Measurements from ENCODE around the gene LSAMP. TPM values are rescaled to one million over a fixed set of nuclear protein-coding genes. Genes with fewer than 3 reads are reported as not detected.

LSAMP gene
- total RNA-seq, 1 donor from 2014 or later: 10.2 TPM

DNA sequence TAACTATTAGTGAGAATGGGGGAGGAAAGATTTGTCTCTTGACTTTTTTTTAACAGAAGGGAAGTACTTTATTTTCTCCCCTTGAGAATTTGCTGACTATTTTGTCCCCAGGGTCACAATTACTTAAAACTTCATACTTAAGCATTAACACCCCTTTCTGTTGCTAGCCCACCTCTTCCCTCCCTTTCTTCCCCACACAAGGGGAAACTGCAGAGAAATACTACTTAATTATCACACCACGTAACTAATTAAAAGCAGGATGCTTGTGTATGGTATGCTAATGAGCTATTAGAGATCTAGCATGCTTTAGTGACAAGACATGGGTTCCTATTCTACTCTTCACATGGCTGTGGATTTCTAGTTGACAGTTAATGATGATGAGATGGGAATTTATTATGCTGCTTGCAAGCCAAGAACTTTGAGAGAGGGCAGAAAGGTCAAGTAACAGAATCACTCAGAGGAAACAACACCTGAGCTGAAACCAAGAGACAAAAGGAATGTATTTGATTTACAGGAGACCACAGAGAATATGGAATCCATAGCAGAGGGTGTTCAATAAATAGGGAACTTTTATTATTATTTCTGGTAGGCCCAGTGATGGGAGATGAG, 179.2 kb downstream of the LSAMP start:
- no peak for DNase-seq (ENCODE audit: low read depth)
- no peak overlapping the region for H3K4me3 ChIP-seq (ENCODE audit: low read depth, low read length)

GRCh38 chr3:116265320-116265695, 180.0 kb downstream of the LSAMP start:
- DNase-seq (ENCODE audit: low read depth): no peak
- Histone ChIP-seq H3K36me3 (ENCODE audit: control insufficient read depth, insufficient read depth, low read length) (no peaks in the 10 kb centered on the region), H3K4me3 (ENCODE audit: low read depth, low read length) (no peak overlapping the region), H3K27me3 (ENCODE audit: control insufficient read depth, insufficient read depth, low read length) (no peaks in the 10 kb centered on the region)
- TF ChIP-seq CTCF (IDR thresholded peaks at IDR 0.05; ENCODE audit: insufficient read depth, low read length, poor library complexity, severe bottlenecking): no peak

More for the DNA sequence above, 179.2 kb downstream of the LSAMP start:
- no peak for TF ChIP-seq CTCF (IDR thresholded peaks at IDR 0.05; ENCODE audit: insufficient read depth, low read length, poor library complexity, severe bottlenecking)
- Histone ChIP-seq H3K27me3 (ENCODE audit: control insufficient read depth, insufficient read depth, low read length) (no peaks in the 10 kb centered on the region), H3K36me3 (ENCODE audit: control insufficient read depth, insufficient read depth, low read length) (no peaks in the 10 kb centered on the region)

- TF ChIP-seq CTCF (IDR thresholded peaks at IDR 0.05; ENCODE audit: insufficient read depth, low read length, poor library complexity, severe bottlenecking): no peak
- no peak overlapping the region for H3K4me3 ChIP-seq (ENCODE audit: low read depth, low read length)
- no peaks in the 10 kb centered on the region for H3K36me3 ChIP-seq (ENCODE audit: control insufficient read depth, insufficient read depth, low read length)
- no peaks in the 10 kb centered on the region for H3K27me3 ChIP-seq (ENCODE audit: control insufficient read depth, insufficient read depth, low read length)
- DNase-seq (ENCODE audit: low read depth): no peak
These were observed 180.6 kb downstream of the LSAMP start for GRCh38 chr3:116264546-116265319.

DNA sequence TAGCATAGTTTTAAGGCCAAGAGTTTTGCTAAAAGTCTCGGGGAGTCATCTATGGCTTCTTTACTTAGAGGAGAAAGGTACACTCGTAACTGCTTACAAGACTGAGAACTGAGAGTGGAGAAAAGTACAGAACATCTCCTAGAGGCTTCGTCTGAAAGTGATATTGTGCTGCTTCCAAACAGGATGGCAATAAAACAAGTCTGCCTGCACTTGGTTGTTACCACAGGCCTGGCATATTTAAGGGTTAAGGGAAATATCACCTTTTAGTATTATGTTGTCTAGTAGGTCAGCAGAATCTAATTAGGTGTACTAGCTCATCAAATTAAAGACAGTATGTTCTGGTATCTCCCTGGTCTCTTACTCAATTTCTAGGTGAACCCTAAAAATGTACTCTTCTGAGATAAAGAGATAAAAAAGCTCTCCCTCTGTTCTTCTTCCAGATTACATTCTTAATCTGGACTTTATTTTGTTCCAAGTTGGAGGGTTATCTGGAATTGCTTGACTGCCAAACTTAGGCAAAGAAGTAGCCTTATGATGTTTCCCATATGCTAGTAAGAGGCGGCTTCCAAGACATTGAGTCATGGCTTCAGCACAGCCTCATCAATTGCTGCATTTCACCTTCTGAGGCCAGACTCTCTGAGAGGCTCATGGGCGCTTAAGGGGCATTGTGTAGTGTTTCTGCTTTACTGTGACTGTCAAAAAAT, 181.3 kb downstream of the LSAMP start:
- Histone ChIP-seq H3K4me3 (ENCODE audit: low read depth, low read length) (no peak overlapping the region), H3K36me3 (ENCODE audit: control insufficient read depth, insufficient read depth, low read length) (no peaks in the 10 kb centered on the region), H3K27me3 (ENCODE audit: control insufficient read depth, insufficient read depth, low read length) (no peaks in the 10 kb centered on the region)
- DNase-seq (ENCODE audit: low read depth): no peak
- no peak for TF ChIP-seq CTCF (IDR thresholded peaks at IDR 0.05; ENCODE audit: insufficient read depth, low read length, poor library complexity, severe bottlenecking)

DNA sequence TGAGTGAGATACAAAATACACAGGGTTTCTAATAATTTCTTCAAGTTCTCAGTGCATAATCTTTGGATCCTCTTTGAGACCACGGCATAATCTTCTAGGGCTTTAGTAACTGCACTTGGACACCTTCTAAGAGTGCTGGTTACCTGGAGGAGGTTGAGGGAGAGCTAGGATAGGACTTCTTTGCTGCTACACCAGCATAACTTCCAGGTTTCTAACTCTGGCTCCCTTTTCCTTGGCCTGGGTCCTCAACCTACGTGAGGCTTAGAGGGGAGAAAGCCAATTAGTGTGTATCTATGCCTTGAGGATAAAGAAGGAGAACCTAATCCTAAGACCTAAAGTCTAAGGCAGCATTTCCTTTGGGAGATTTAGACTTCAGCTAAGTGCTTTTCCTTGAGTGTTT, 184.8 kb downstream of the LSAMP start:
- no peak overlapping the region for H3K4me3 ChIP-seq (ENCODE audit: low read depth, low read length)
- H3K36me3 ChIP-seq (ENCODE audit: control insufficient read depth, insufficient read depth, low read length): no peaks in the 10 kb centered on the region
- no peak for TF ChIP-seq CTCF (IDR thresholded peaks at IDR 0.05; ENCODE audit: insufficient read depth, low read length, poor library complexity, severe bottlenecking)
- no peak for DNase-seq (ENCODE audit: low read depth)
- H3K27me3 ChIP-seq (ENCODE audit: control insufficient read depth, insufficient read depth, low read length): no peaks in the 10 kb centered on the region

Measured in kidney epithelial cell (primary cell).